HL-60 (cell line): Measurements from ENCODE around the gene DHRS12.

ENCODE experiments used
- DNase-seq, 2 experiments: peaks; one replicate each; pipeline ENCODE4 v3.0.0-alpha.2; 2010 to 2020; ENCODE audit warnings: low read depth in 1 of 2, low spot score in 1 of 2
- H3K27ac ChIP-seq: fragments of 250-450 bp; sonication (Bioruptor Pico); replicated peaks from 2 replicates; pipeline ENCODE4 v1.5.1; 2020; ENCODE audit warnings: mild to moderate bottlenecking, moderate library complexity
- H3K27me3 ChIP-seq: fragments of 250-450 bp; sonication (Bioruptor Pico); 2 replicates; pipeline ENCODE4 v1.5.1; 2021; ENCODE audit warnings: mild to moderate bottlenecking, moderate library complexity; ENCODE audit not compliant: insufficient read depth, poor library complexity, severe bottlenecking
- H3K4me3 ChIP-seq: replicated peaks from 2 replicates; pipeline ENCODE4 v1.5.1; 2011; ENCODE audit warnings: mild to moderate bottlenecking, control low read depth, low read length; ENCODE audit not compliant: insufficient read depth
- GABPA ChIP-seq: IDR thresholded peaks from 2 replicates; pipeline ENCODE4 v1.6.1; 2012; ENCODE audit warnings: low read depth
- POLR2AphosphoS5 ChIP-seq: IDR thresholded peaks from 2 replicates; pipeline ENCODE4 v1.6.1; 2012; ENCODE audit warnings: low read depth
- SPI1 ChIP-seq: IDR thresholded peaks from 2 replicates; pipeline ENCODE4 v1.6.1; 2012; ENCODE audit warnings: low read depth, mild to moderate bottlenecking, borderline replicate concordance
- TF ChIP-seq, protein P1 (sequence below): IDR thresholded peaks from 2 replicates; pipeline ENCODE4 v1.6.1; 2012; ENCODE audit warnings: low read depth; ENCODE audit not compliant: insufficient replicate concordance
- TF ChIP-seq, protein P2 (sequence below): IDR thresholded peaks from one replicate; pipeline ENCODE4 v1.5.1; 2011; ENCODE audit warnings: low read length, control low read depth, inconsistent platforms; ENCODE audit not compliant: insufficient read depth

The DHRS12 gene

DNA sequence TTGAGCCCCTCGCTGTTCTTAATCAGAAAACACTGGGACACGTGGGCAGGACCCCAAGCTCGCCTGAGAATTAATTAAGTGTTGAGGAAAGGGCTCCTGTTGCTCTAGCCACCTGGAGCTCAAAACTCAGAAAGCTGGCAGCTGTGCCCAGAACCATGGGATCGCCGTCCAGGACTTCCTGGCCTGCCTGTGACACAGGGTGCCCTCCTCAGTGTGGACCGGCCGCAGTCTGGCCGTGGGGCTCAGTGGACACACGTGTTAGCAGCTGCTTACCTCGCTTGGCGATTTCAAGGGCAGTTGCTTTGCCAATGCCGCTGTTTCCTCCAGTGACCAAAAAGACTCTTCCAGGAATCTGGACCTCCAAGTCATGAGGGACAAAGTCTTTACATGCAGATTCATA lies 4.7 kb downstream of the DHRS12 start:
- H3K4me3 ChIP-seq, result no peak overlapping the region
- DNase-seq, result no peak
- H3K27ac ChIP-seq, result no peak overlapping the region
- no peak for TF ChIP-seq POLR2AphosphoS5
- TF ChIP-seq, protein P1, sequence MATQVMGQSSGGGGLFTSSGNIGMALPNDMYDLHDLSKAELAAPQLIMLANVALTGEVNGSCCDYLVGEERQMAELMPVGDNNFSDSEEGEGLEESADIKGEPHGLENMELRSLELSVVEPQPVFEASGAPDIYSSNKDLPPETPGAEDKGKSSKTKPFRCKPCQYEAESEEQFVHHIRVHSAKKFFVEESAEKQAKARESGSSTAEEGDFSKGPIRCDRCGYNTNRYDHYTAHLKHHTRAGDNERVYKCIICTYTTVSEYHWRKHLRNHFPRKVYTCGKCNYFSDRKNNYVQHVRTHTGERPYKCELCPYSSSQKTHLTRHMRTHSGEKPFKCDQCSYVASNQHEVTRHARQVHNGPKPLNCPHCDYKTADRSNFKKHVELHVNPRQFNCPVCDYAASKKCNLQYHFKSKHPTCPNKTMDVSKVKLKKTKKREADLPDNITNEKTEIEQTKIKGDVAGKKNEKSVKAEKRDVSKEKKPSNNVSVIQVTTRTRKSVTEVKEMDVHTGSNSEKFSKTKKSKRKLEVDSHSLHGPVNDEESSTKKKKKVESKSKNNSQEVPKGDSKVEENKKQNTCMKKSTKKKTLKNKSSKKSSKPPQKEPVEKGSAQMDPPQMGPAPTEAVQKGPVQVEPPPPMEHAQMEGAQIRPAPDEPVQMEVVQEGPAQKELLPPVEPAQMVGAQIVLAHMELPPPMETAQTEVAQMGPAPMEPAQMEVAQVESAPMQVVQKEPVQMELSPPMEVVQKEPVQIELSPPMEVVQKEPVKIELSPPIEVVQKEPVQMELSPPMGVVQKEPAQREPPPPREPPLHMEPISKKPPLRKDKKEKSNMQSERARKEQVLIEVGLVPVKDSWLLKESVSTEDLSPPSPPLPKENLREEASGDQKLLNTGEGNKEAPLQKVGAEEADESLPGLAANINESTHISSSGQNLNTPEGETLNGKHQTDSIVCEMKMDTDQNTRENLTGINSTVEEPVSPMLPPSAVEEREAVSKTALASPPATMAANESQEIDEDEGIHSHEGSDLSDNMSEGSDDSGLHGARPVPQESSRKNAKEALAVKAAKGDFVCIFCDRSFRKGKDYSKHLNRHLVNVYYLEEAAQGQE, result no peak
- no peaks in the 10 kb centered on the region for H3K27me3 ChIP-seq

DNA sequence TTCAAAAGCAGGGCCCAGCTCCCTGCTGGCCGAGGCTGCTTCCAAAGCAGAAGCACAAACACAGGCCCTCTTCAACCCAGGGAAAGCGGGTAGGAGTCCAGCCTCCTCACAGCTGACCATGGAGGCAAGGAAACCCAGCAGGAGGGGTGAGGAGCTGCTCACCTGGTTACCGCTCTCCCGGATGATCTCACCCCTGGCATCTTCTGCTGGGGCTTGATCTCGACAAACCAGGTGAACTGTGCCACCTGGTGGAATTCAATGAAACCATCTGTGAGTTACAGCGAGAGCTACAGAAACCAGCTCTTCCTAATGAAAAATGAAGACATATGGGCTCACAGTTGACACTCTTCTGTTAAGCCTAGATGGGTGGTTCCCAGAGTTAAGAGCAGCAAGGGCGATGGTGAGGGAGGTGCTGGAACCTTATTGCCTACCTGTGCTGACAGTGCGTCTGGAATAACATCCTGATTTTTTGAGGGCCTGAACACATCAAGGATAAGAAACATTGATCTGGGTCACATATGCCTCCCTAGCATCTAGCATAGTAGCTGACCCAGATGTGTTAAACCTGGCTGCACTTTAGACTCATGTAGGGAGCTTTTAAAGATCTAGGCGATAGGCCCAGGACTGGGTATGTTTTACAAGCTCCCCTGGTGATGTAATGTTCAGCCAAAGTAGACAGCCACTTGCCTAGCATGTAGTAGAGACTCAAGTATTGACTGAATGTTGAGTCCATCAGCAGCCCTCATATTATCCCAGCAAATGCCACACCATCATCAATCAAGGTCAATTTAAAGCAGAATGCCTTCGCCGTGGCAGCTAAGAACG lies 6.1 kb downstream of the DHRS12 start:
- TF ChIP-seq POLR2AphosphoS5 (no peak), SPI1 (no peak), GABPA (no peak)
- TF ChIP-seq, protein P1, result no peak
- TF ChIP-seq, protein P2, sequence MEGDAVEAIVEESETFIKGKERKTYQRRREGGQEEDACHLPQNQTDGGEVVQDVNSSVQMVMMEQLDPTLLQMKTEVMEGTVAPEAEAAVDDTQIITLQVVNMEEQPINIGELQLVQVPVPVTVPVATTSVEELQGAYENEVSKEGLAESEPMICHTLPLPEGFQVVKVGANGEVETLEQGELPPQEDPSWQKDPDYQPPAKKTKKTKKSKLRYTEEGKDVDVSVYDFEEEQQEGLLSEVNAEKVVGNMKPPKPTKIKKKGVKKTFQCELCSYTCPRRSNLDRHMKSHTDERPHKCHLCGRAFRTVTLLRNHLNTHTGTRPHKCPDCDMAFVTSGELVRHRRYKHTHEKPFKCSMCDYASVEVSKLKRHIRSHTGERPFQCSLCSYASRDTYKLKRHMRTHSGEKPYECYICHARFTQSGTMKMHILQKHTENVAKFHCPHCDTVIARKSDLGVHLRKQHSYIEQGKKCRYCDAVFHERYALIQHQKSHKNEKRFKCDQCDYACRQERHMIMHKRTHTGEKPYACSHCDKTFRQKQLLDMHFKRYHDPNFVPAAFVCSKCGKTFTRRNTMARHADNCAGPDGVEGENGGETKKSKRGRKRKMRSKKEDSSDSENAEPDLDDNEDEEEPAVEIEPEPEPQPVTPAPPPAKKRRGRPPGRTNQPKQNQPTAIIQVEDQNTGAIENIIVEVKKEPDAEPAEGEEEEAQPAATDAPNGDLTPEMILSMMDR, result peak; percentile 11
- DNase-seq, result peak in 1 of 2 experiments; percentile 67
- Histone ChIP-seq H3K4me3 (no peak overlapping the region), H3K27ac (no peak overlapping the region), H3K27me3 (no peaks in the 10 kb centered on the region)

DNA sequence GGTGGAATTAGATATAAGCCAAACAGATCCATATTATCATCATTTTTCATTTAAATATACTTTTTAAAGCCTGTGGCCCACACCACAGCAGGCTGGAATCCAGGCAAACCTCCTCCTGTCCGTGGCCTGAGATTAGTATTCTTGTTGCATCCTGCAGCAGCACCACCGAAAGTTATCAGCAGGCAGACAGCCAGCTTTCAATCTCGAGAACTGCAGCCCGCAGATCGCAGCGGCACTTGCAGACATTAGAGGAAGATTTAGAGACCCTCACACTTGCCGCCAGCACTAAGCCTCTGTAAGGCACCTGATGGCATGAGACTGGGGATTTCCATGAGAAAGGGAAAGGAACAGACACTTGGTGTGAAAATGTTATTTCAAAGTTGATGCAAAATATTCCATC lies 7.4 kb downstream of the DHRS12 start:
- DNase-seq, result no peak
- H3K27me3 ChIP-seq, result no peaks in the 10 kb centered on the region
- TF ChIP-seq GABPA (no peak), SPI1 (no peak), POLR2AphosphoS5 (no peak)
- TF ChIP-seq, protein P2, result no peak
- TF ChIP-seq, protein P1, result no peak
- H3K27ac ChIP-seq, result no peak overlapping the region
- H3K4me3 ChIP-seq, result no peak overlapping the region
